Sigmoid colon (tissue), 4 donors: ENCODE data around the gene ATOX1.

ENCODE experiments used
- POLR2A ChIP-seq, 2 donors: fragments of 450-650 bp; IDR thresholded peaks; one replicate each; pipeline ENCODE4 v1.6.1; 2016; ENCODE audit warnings: antibody characterized with exemption in 2 of 2, mild to moderate bottlenecking in 2 of 2, moderate library complexity in 2 of 2
- POLR2AphosphoS5 ChIP-seq, 4 donors: sonication (generic); formaldehyde crosslinking; IDR thresholded peaks; one replicate each; pipeline ENCODE4 v1.6.1; 2017; ENCODE audit warnings: antibody characterized with exemption in 4 of 4
- TF ChIP-seq, protein P1 (sequence below), 4 experiments: fragments of 450-650 bp in 3 of 4; fragments of 200-600 bp in 1 of 4; IDR thresholded peaks; one replicate each; pipeline ENCODE4 v1.5.1; 2016 to 2019; ENCODE audit warnings: antibody characterized with exemption in 4 of 4, mild to moderate bottlenecking in 3 of 4, moderate library complexity in 2 of 4

DNA sequence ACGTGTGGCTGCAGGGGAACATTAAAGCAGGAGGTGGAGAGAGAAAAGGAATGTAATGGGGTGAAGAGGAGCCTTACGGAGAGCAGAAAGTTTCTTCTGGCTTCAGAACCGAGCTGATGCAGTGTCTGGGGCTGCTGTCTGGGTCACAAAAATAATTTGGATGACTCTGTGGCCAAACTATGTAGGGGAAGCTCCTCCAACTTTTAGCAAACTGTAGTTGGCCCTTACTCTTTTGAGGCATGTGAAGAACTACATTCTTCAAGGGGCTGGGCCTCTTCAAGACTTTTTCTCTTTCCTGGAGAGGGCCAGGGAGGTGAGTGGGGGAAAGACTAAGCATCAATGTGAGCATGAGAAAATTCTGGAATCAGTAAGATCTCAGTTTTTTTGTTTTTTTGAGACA is 39.8 kb downstream of the ATOX1 start:
- TF ChIP-seq, protein P1, sequence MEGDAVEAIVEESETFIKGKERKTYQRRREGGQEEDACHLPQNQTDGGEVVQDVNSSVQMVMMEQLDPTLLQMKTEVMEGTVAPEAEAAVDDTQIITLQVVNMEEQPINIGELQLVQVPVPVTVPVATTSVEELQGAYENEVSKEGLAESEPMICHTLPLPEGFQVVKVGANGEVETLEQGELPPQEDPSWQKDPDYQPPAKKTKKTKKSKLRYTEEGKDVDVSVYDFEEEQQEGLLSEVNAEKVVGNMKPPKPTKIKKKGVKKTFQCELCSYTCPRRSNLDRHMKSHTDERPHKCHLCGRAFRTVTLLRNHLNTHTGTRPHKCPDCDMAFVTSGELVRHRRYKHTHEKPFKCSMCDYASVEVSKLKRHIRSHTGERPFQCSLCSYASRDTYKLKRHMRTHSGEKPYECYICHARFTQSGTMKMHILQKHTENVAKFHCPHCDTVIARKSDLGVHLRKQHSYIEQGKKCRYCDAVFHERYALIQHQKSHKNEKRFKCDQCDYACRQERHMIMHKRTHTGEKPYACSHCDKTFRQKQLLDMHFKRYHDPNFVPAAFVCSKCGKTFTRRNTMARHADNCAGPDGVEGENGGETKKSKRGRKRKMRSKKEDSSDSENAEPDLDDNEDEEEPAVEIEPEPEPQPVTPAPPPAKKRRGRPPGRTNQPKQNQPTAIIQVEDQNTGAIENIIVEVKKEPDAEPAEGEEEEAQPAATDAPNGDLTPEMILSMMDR (IDR thresholded peaks at IDR 0.05) = no peak
- no peak for TF ChIP-seq POLR2AphosphoS5 (IDR thresholded peaks at IDR 0.05)
- no peak for TF ChIP-seq POLR2A (IDR thresholded peaks at IDR 0.05)
